Heart right ventricle (tissue), 16 donors: ENCODE results near the gene SEMA3C. TPM values are rescaled to one million over a fixed set of nuclear protein-coding genes. Genes with fewer than 3 reads are reported as not detected.

Source experiments
- ATAC-seq, 8 donors: fragments of 200-7000 bp; cut with Tn5 transposase; one replicate each; pipeline ENCODE4 v1.9.1; 2020; ENCODE audit warnings: mild to moderate bottlenecking in 8 of 8, moderate library complexity in 8 of 8, moderate number of reproducible peaks in 1 of 8
- DNase-seq, 2 donors: peaks; one replicate each; pipeline ENCODE4 v3.0.0-alpha.2; 2020
- H3K27ac ChIP-seq, 10 donors: fragments of 200-600 bp; sonication (generic) in 2 of 10; one replicate each; pipeline versions ENCODE4 v1.5.0 to v1.8.0; 2020 to 2022; ENCODE audit warnings: mild to moderate bottlenecking in 3 of 10
- H3K27me3 ChIP-seq, 7 donors: fragments of 200-600 bp; one replicate each; pipeline ENCODE4 v1.8.0; 2021 to 2022; ENCODE audit warnings: mild to moderate bottlenecking in 2 of 7
- H3K36me3 ChIP-seq, 9 donors: fragments of 200-600 bp; sonication (generic) in 1 of 9; one replicate each; pipeline versions ENCODE4 v1.5.0 to v1.8.0; 2020 to 2022; ENCODE audit warnings: mild to moderate bottlenecking in 2 of 9
- H3K4me1 ChIP-seq, 9 donors: fragments of 200-600 bp; sonication (generic) in 1 of 9; one replicate each; pipeline versions ENCODE4 v1.5.0 to v1.8.0; 2020 to 2022; ENCODE audit warnings: mild to moderate bottlenecking in 4 of 9
- H3K4me3 ChIP-seq, 10 donors: fragments of 200-600 bp; sonication (generic) in 2 of 10; one replicate each; pipeline versions ENCODE4 v1.5.0 to v1.8.0; 2020 to 2022; ENCODE audit warnings: mild to moderate bottlenecking in 7 of 10, moderate library complexity in 2 of 10
- H3K9me3 ChIP-seq, 11 donors: fragments of 200-600 bp in 10 of 11; sonication (generic) in 2 of 11; one replicate each; pipeline versions ENCODE4 v1.5.0 to v1.8.0; 2013 to 2022; ENCODE audit warnings: mild to moderate bottlenecking in 2 of 11, control low read depth in 1 of 11, moderate library complexity in 1 of 11
- CTCF ChIP-seq, 9 donors: fragments of 200-600 bp; sonication (generic) in 2 of 9; IDR thresholded peaks; one replicate each; pipeline versions ENCODE4 v1.5.0 to v1.8.0; 2021 to 2022; ENCODE audit warnings: antibody characterized with exemption in 9 of 9, mild to moderate bottlenecking in 5 of 9, moderate library complexity in 1 of 9
- WGBS, 2 donors: extraction: QIAGEN DNeasy Blood & Tissue Kit; methylation state at CpG; one replicate each; pipeline ENCODE4 v1.1.7; 2013; ENCODE audit warnings: inconsistent platforms in 1 of 2; 5-methylcytosine and 5-hydroxymethylcytosine counted together
- intact Hi-C, 10 donors: fragments of 100-400 bp; cut with DNase I; formaldehyde crosslinking; loops; one replicate each; pipeline versions ENCODE4 v1.11.1 to v1.14.2; 2022
- polyA plus RNA-seq, 2 donors: library from polyadenylated mRNA; stranded (reverse); fragments of 200-250 nt; gene quantifications; one replicate each; pipeline ENCODE4 v1.2.3, GENCODE V29; 2013
- total RNA-seq, 10 donors: library from RNA; stranded (reverse); fragmentation: NEBNext Ultra II Directional in 3 of 10; extraction: Animal tissue kit (Norgen Biotek cat#: 25700) in 3 of 10; gene quantifications; one replicate each; pipeline versions ENCODE4 v1.2.1 to v1.2.4, GENCODE V29; 2021 to 2023
- donor health status: Arrhythmogenic right ventricular cardiomyopathy.
- donor health status: ischemic (EF 13 %, LVEDD 7.1; RV severe dilation, severe dysfunction).
- donor health status: healthy with polysubstance abuse.
- donor health status: DM: no; HTN: yes; CAD: no.
- donor health status: DM: no; HTN: no; CAD: no.
- donor health status: ischemic (EF 25% LVEDD 6.9; RV normal size, moderate dysfunction).
- donor health status: ischemic (EF 25% LVEDD 5.7; RV mildly dilated, moderate dysfunction).
- donor health status: healthy.
- donor health status: DM: yes; HTN: yes; CAD: no.
- donor health status: Ischemic cardiomyopathy.
- donor health status: ischemic (EF 35%, LVEDD 5.7; RV mildly dilated, moderate dysfunction).
- donor health status: nonischemic (EF 11% LVEDD 7.7; RV severe dilation, severe dysfunction).
- donor health status: DM: yes; HTN: yes; CAD: no.
- donor health status: PGD.
- donor health status: ischemic (EF 29% LVEDD 5.4; RV normal size, mild dysfunction).
- donor health status: nonischemic (EF 23%, LVEDD 6.1; RV moderate dilation, normal function).

The SEMA3C gene
- total and polyA plus RNA-seq, 12 donors = 14.5 to 83.2 (median 57.3) TPM

GRCh38 chr7:80732630-80733029, 186.2 kb downstream of the SEMA3C start:
- H3K4me3 ChIP-seq = no peak overlapping the region
- no peaks in the 10 kb centered on the region for H3K36me3 ChIP-seq
- ATAC-seq (no peak), DNase-seq (no peak)
- H3K4me1 ChIP-seq = peaks cover 0 to 11% (median 0%) of the 10 kb centered on the region in 9 donors
- H3K27me3 ChIP-seq = no peaks in the 10 kb centered on the region
- peak in 4 of 9 donors; percentile 8 to 29 (median 20) for TF ChIP-seq CTCF (IDR thresholded peaks at IDR 0.05)
- intact Hi-C loops = loop anchor here in 1 of 10 donors (10.0 kb wide), 1 partner anchor 62 kb away; no protein-coding TSS in a partner anchor
- WGBS, 2 donors = 64 to 65% methylated on average over 6 of the region's 6 CpGs
- H3K9me3 ChIP-seq = no peaks in the 10 kb centered on the region
- no peak overlapping the region for H3K27ac ChIP-seq

- no peaks in the 10 kb centered on the region for H3K27me3 ChIP-seq
- no peaks in the 10 kb centered on the region for H3K36me3 ChIP-seq
- intact Hi-C loops = loop anchor here in 1 of 10 donors (10.0 kb wide), 1 partner anchor 64 kb away; no protein-coding TSS in a partner anchor
- H3K4me3 ChIP-seq = no peak overlapping the region
- H3K4me1 ChIP-seq = peaks cover 0 to 11% (median 0%) of the 10 kb centered on the region in 9 donors
- no peak for TF ChIP-seq CTCF (IDR thresholded peaks at IDR 0.05)
- no peak overlapping the region for H3K27ac ChIP-seq
- no peaks in the 10 kb centered on the region for H3K9me3 ChIP-seq
- ATAC-seq (no peak), DNase-seq (no peak)
- WGBS, 2 donors = 66 to 82% methylated on average over 2 of the region's 2 CpGs
These were observed 187.6 kb downstream of the SEMA3C start for GRCh38 chr7:80731281-80731680.

GRCh38 chr7:80729591-80730320, 189.1 kb downstream of the SEMA3C start:
- intact Hi-C loops = loop anchor here in 1 of 10 donors (10.0 kb wide), 1 partner anchor 65 kb away; no protein-coding TSS in a partner anchor
- Histone ChIP-seq H3K36me3 (no peaks in the 10 kb centered on the region), H3K27ac (peak overlapping the region in 3 of 10 donors; percentile 1 to 60 (median 11)), H3K27me3 (no peaks in the 10 kb centered on the region), H3K4me3 (no peak overlapping the region), H3K4me1 (peaks cover 0 to 11% (median 0%) of the 10 kb centered on the region in 9 donors), H3K9me3 (no peaks in the 10 kb centered on the region)
- peak in 7 of 8 donors; percentile 59 to 84 (median 71) for ATAC-seq
- no peak for DNase-seq
- WGBS, 2 donors = 61 to 65% methylated on average over 2 of the region's 2 CpGs
- no peak for TF ChIP-seq CTCF (IDR thresholded peaks at IDR 0.05)

- no peak for TF ChIP-seq CTCF (IDR thresholded peaks at IDR 0.05)
- WGBS, 2 donors = 63 to 81% methylated on average over 3 of the region's 3 CpGs
- Histone ChIP-seq H3K27ac (no peak overlapping the region), H3K36me3 (no peaks in the 10 kb centered on the region), H3K4me1 (peaks cover 0 to 23% (median 5%) of the 10 kb centered on the region in 9 donors), H3K9me3 (no peaks in the 10 kb centered on the region), H3K4me3 (no peak overlapping the region), H3K27me3 (no peaks in the 10 kb centered on the region)
- intact Hi-C loops = no loop called here
- no peak for DNase-seq
- no peak for ATAC-seq
These were observed 192.2 kb downstream of the SEMA3C start for GRCh38 chr7:80726666-80727065.
